Measurements from ENCODE around the gene RBM22. TPM values are rescaled to one million over a fixed set of nuclear protein-coding genes. Genes with fewer than 3 reads are reported as not detected.

Gene RBM22
- total RNA-seq, 1 donor from 2014 or later, result 37.2 TPM

- peak; percentile 71 for DNase-seq
These were observed 28.5 kb downstream of the RBM22 start for GRCh38 chr5:150672237-150672883.

GRCh38 chr5:150671509-150672236, 29.2 kb downstream of the RBM22 start:
- no peak for DNase-seq

DNA sequence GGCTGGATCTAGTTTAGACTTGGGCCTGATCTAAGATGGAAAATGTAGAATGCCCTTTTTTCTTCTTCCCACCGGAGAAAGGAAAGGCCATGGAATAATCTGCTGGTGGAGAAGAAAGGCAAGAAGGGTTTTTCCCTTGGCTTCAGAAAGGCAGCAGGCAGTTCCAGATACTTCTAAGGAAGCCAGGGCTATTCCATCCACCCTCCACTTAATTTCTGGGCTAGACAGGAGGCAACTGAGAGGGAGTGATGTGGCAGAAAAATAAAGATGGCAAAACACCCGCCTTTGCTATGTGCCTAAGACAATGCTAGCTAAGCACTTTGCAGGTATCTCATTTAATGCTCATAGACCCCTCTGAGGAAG, 29.9 kb downstream of the RBM22 start:
- no peak for DNase-seq

GRCh38 chr5:150670275-150670947, 30.5 kb downstream of the RBM22 start:
- DNase-seq, result no peak

- DNase-seq, result no peak
These were observed 35.8 kb downstream of the RBM22 start for GRCh38 chr5:150665044-150665443.

GRCh38 chr5:150663936-150664335, 36.9 kb downstream of the RBM22 start:
- no peak for DNase-seq

DNA sequence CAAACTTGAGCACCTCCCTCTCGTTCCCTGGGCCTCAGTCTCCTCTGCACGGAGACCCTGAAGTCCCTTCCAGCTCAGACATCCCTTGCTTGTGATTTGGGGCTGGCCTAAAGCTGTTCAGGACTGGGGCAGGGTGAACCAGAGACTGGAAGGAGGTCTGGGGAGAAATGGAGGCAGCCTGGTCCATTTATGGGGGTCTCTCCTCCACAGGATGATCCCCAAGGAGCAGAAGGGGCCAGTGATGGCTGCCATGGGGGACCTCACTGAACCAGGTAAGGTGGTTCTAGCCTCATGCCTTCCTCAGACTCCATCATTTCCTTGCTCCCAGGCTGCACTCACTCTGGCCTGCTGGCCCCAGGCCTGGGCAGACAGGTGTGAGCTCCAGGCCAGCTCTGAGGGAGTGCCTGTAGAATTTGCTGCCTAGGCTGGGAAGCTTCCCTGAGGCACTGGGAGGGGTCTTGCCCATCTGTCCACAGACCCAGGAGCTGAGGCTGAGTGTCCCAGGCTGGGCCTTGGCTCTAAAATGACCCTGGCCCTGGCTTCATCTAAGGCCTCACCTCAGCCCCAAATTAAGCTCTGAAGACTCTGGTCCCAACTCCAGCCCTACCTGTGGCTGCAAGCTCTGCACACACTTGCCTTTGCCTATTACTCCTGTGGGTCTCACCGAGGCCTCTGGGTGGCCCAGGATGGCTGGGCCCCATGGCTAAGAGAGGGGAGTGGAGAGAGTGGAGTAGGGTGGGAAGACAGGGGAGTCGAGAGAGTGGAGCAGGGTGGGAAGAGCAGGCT, 37.9 kb downstream of the RBM22 start:
- no peak for DNase-seq

- no peak for DNase-seq
These were observed 38.9 kb downstream of the RBM22 start for GRCh38 chr5:150661821-150662596.

DNA sequence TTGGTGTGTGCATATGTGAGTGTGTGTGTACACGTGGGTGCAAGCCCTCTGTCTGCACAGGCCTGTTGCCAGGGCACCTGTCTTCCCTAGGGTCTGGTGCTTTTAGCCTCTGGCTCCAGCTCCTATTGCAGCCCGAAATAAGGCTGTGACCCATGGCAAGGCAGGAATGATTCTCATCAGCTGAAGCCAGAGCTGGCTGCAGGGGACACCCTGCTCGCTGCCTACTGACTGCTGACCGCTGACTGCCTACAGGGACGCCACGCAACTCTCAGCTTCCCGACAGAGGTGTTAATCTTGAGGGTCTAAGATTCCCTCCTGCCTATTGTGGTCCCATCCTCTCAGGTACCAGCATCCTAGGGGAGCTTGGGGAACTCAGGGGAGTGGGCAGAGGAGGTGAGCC, 39.8 kb downstream of the RBM22 start, which contains the start of gene MYOZ3:
Gene MYOZ3, plus strand, starts transcription at position 166 of the 400 bp plus-strand sequence. CDS start 1,691 bp downstream, outside the sequence.
- no peak for DNase-seq

DNA sequence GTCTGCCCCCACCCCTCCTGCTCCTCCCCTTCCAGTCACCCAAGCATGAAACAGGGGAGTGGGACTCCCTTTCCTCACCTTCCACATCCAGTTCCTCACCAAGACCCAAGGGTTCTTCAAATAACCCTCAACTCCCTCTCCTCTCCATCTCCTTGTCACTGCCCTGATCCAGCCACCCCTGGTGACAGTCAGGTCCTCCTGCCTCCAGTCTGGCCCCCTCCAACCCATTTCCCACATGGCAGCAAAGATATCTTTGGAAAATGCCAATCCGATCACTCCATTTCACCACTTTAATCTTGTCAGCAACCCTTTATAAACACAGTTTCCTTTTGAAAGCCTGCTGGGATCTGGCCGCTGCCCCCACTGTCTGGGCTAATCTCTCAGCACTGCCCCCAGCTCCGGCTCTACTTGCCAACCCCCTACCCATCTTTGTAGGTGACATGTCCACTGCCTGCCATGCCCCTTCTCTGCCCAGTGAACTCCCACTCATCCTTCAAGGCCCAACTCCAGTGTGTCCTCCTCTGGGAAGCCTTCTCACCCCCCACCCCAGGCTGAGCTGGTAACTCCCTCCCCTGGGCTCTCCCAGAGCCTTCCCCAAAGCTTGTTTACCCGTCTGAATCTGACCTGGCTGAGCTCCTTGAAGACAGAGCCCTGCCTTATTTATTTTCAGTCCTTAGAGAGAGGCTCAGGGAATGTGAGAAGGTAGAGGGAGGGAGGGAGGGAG, 40.6 kb downstream of the RBM22 start:
- DNase-seq, result no peak

- DNase-seq, result no peak
These were observed 41.3 kb downstream of the RBM22 start for GRCh38 chr5:150659360-150660107.

- DNase-seq, result no peak
These were observed 42.1 kb downstream of the RBM22 start for GRCh38 chr5:150658699-150659265.

DNA sequence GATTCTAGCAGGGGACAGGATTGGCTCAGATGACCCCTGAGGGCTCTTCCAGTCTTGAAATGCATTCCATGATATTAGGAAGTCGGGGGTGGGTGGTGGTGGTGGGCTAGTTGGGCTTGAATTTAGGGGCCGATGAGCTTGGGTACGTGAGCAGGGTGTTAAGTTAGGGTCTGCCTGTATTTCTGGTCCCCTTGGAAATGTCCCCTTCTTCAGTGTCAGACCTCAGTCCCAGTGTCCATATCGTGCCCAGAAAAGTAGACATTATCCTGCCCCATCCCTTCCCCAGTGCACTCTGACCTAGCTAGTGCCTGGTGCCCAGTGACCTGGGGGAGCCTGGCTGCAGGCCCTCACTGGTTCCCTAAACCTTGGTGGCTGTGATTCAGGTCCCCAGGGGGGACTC, 42.7 kb downstream of the RBM22 start:
- no peak for DNase-seq

DNA sequence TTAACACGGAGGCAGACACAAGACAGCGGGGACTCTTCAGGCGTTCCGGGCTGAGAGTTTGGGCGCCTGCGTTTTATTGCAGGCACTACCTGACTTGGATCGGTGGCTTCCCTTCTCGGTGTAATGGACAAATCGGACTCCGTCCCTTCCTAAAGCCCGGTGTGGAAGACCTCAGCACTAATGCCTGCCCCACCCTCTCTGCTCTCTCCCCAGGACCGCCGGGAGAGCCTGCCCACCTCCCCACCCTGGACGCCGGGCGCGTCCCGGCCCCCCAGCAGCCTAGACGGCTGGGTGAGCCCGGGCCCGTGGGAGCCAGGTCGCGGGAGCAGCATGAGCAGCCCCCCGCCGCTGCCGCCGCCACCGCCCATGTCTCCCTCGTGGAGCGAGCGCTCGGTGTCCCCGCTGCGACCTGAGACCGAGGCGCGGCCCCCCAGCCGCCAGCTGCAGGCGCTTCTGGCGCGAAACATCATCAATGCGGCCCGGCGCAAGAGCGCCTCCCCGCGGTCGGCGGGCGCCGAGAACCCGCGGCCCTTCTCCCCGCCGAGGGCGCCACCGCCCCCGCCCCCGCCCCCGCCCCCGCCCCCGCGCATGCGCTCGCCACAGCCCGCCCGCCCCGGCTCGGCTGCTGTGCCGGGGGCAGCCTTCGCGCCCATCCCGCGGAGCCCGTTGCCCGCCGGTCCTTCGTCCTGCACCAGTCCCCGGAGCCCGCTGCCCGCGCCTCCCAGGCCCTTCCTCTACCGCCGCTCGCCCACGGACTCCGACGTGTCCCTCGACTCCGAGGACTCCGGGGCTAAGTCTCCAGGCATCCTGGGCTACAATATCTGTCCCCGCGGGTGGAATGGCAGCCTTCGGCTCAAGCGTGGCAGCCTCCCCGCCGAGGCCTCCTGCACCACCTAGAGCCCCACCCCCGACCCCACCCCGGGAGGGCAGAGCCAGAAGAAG, 44.4 kb downstream of the RBM22 start:
- DNase-seq, result peak; percentile 92

DNA sequence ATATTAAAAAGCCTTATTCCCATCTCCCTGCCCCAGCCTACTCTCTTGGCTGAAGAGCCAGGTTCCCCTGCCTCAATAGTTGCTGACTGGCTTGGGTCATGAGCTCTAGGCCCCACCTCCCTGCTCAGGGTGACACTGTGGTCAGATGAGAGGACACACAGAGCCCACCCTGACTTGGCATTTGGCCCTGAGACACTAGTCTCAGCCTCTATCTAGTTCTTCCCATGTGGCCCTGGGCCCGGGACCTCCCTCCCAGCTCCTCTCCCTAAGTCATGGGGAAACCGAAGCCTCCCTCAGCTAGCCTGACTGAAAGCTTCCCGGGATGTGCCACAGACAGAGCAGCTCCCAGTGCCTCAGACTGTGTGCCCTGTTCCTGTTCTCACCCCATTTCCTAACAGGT, 45.6 kb downstream of the RBM22 start:
- no peak for DNase-seq

DNA sequence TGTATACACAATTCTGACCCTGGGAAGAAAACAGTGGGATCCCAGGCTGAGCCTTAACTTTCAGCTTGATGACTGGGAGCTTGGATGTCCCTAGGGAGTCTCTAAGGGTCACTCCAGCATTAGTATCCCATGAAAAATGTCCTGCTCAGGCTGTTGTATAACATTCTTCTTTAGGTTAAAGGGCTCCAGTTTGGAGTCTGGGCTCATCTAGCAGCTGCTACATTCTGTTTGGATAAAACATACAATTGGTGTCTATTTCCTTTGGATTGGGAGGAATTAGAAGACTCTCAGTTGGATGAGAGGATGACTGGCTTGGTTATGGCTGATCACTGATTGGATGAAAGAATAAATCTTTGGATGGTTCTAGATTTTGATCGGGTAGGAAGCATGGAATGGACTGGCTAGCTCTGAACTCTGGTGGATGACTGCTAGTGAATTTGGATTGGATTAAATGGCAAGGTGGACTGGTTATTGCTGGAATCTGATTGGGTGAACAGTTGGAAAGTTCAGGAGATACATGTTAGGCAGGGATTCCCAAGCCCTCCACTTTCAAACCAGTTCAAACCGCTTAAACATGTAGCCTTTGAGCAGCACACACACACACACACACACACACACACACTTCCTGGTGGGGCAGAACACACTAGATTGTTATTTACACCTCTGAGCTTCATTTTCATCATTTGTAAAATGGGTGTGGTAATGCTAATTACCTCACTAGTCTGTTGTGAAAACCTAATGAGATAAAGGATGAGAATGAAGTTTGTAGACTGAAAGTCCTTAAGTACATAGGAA, 46.9 kb downstream of the RBM22 start:
- peak; percentile 72 for DNase-seq

DNA sequence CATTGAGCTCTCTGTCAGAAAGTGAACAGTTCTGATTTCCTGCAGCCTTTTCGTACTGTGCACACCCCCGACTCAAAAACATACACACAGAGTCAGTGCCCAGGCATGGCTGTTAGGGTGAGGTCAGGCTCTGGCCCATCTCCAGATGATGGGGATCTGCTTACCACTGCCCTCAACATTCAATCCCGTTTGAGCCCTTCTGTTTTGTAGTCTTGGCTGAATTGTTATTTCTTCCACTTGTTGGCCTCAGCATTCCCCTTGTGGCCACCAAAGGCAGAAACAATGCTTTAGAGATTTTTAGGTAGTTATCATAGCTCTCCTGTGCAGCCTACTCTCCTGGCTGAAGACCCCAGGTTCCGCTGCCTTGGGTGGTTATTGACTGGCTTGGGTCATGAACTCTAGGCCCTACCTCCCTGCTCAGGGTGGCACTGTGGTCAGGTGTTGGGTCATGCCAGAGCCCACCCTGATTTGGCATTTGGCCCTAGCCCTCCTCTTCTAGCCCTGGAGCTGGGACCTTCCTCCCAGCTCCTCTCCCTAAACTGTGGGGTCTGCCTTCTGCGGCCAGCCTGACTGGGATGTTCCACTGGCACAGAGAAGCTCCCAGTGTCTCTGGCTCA, 47.6 kb downstream of the RBM22 start:
- peak; percentile 61 for DNase-seq

Measured in tongue (tissue), 2 donors.